ENCODE measurements around the gene RPL37. TPM values are rescaled to one million over a fixed set of nuclear protein-coding genes. Genes with fewer than 3 reads are reported as not detected.
"Not testable (repeated sequence)": the region's sequence is repeated elsewhere in the genome, so short reads cannot be mapped to it uniquely, and the experiment has no call there.

The RPL37 gene
- total RNA-seq (1,000 to 10,000 TPM in 1 of 2 donors, 100 to 1,000 TPM in 1; 881 to 1,654 TPM), polyA plus RNA-seq (1,000 to 10,000 TPM in 1 of 2 donors, 100 to 1,000 TPM in 1; 886 to 2,683 TPM)
- long read RNA-seq, donor 1, full-length matches to known transcripts: 1,166 of 1,701 reads
- long read RNA-seq, donor 1, partial matches to known transcripts: 479 of 1,701 reads
- long read RNA-seq, donor 1, other reads (novel, unspliced or antisense): 56 of 1,701 reads
- long read RNA-seq, donor 2, full-length matches to known transcripts: 668 of 1,068 reads
- long read RNA-seq, donor 2, partial matches to known transcripts: 375 of 1,068 reads
- long read RNA-seq, donor 2, other reads (novel, unspliced or antisense): 25 of 1,068 reads
- long read RNA-seq, donor 3, full-length matches to known transcripts: 820 of 1,197 reads
- long read RNA-seq, donor 3, partial matches to known transcripts: 339 of 1,197 reads
- long read RNA-seq, donor 3, other reads (novel, unspliced or antisense): 38 of 1,197 reads
- long read RNA-seq, donor 4, full-length matches to known transcripts: 727 of 1,216 reads
- long read RNA-seq, donor 4, partial matches to known transcripts: 440 of 1,216 reads
- long read RNA-seq, donor 4, other reads (novel, unspliced or antisense): 49 of 1,216 reads
- long read RNA-seq, donor 5, full-length matches to known transcripts: 1,072 of 1,731 reads
- long read RNA-seq, donor 5, partial matches to known transcripts: 584 of 1,731 reads
- long read RNA-seq, donor 5, other reads (novel, unspliced or antisense): 75 of 1,731 reads

- DNase-seq (peak; percentile 97 to 99 (median 98)), ATAC-seq (ENCODE audit: insufficient read depth, low FRiP score) (peak; percentile 98)
- Histone ChIP-seq H3K27me3 (ENCODE audit: control insufficient read depth in 3 of 3, insufficient read depth in 3 of 3, low read length in 2 of 3) (no peaks in the 10 kb centered on the region), H3K36me3 (ENCODE audit: control insufficient read depth in 4 of 4, insufficient read depth in 4 of 4, low read length in 4 of 4) (peaks cover 17 to 40% (median 24%) of the 10 kb centered on the region in 4 donors), H3K4me1 (ENCODE audit: control insufficient read depth in 5 of 5, insufficient read depth in 5 of 5, low read length in 5 of 5) (peaks cover 0 to 30% (median 6%) of the 10 kb centered on the region in 5 donors), H3K4me3 (peak within 1 kb of the TSS; percentile 86), H3K9me3 (ENCODE audit: control insufficient read depth in 4 of 4, insufficient read depth in 3 of 4, low read length in 3 of 4) (no peaks in the 10 kb centered on the region), H3K27ac (ENCODE audit: low read depth in 1 of 2, low read length in 1 of 2) (peak within 1 kb of the TSS; percentile 96 to 97), H3K9ac (ENCODE audit: insufficient read depth in 1 of 2, low read length in 2 of 2) (peak within 1 kb of the TSS; percentile 98 to 100)
- no peak for TF ChIP-seq CTCF (IDR thresholded peaks at IDR 0.05; ENCODE audit: control extremely low read depth, extremely low read depth)
- 4 to 6% methylated on average over 61 of the region's 61 CpGs for WGBS, 2 donors
Observed at GRCh38 chr5:40834849-40835787, at the start of gene RPL37. Gene RPL37, minus strand, starts transcription at chr5:40835222. Its CDS starts 37 bp downstream, at chr5:40835185.

- not testable (repeated sequence) for H3K9me3 ChIP-seq (ENCODE audit: control insufficient read depth in 4 of 4, insufficient read depth in 3 of 4, low read length in 3 of 4); DNase-seq; H3K4me3 ChIP-seq; ATAC-seq (ENCODE audit: insufficient read depth, low FRiP score); H3K27me3 ChIP-seq (ENCODE audit: control insufficient read depth in 3 of 3, insufficient read depth in 3 of 3, low read length in 2 of 3); H3K27ac ChIP-seq (ENCODE audit: low read depth in 1 of 2, low read length in 1 of 2); H3K36me3 ChIP-seq (ENCODE audit: control insufficient read depth in 4 of 4, insufficient read depth in 4 of 4, low read length in 4 of 4); H3K9ac ChIP-seq (ENCODE audit: insufficient read depth in 1 of 2, low read length in 2 of 2); H3K4me1 ChIP-seq (ENCODE audit: control insufficient read depth in 5 of 5, insufficient read depth in 5 of 5, low read length in 5 of 5)
- WGBS, 2 donors: 64 to 82% methylated on average over 1 of the region's 1 CpG
Observed at GRCh38 chr5:40883051-40883450, 48.0 kb upstream of the RPL37 start.

GRCh38 chr5:40882291-40882690 lies 47.3 kb upstream of the RPL37 start:
- Histone ChIP-seq H3K4me3 (no peak overlapping the region), H3K27ac (ENCODE audit: low read depth in 1 of 2, low read length in 1 of 2) (no peak overlapping the region), H3K4me1 (ENCODE audit: control insufficient read depth in 5 of 5, insufficient read depth in 5 of 5, low read length in 5 of 5) (peaks cover 0 to 4% (median 0%) of the 10 kb centered on the region in 5 donors), H3K27me3 (ENCODE audit: control insufficient read depth in 3 of 3, insufficient read depth in 3 of 3, low read length in 2 of 3) (no peaks in the 10 kb centered on the region), H3K9ac (ENCODE audit: insufficient read depth in 1 of 2, low read length in 2 of 2) (no peak overlapping the region), H3K9me3 (ENCODE audit: control insufficient read depth in 4 of 4, insufficient read depth in 3 of 4, low read length in 3 of 4) (no peaks in the 10 kb centered on the region), H3K36me3 (ENCODE audit: control insufficient read depth in 4 of 4, insufficient read depth in 4 of 4, low read length in 4 of 4) (no peaks in the 10 kb centered on the region)
- no peak for TF ChIP-seq CTCF (IDR thresholded peaks at IDR 0.05; ENCODE audit: control extremely low read depth, extremely low read depth)
- 95 to 98% methylated on average over 4 of the region's 4 CpGs for WGBS, 2 donors
- ATAC-seq (ENCODE audit: insufficient read depth, low FRiP score) (no peak), DNase-seq (no peak)
